Adrenal gland (tissue), 5 donors: ENCODE results near the gene S100A10.

Experiments used
- CTCF ChIP-seq, 6 experiments: fragments of 450-650 bp in 4 of 6; fragments of 200-600 bp in 2 of 6; sonication (generic) in 1 of 6; IDR thresholded peaks; 1 replicate in 5 of 6; 2 replicates in 1 of 6; pipeline versions ENCODE4 v1.5.1 to v1.8.0; 2016 to 2021; ENCODE audit warnings: antibody characterized with exemption in 6 of 6, mild to moderate bottlenecking in 2 of 6, moderate library complexity in 1 of 6
- POLR2A ChIP-seq, 2 donors: fragments of 450-650 bp; IDR thresholded peaks; one replicate each; pipeline ENCODE4 v1.6.1; 2017; ENCODE audit warnings: antibody characterized with exemption in 2 of 2, mild to moderate bottlenecking in 2 of 2, moderate library complexity in 1 of 2
- donor health status: DM: no; HTN: no; CAD: no.

GRCh38 chr1:151968791-151969399 is 24.8 kb downstream of the S100A10 start:
- no peak for TF ChIP-seq POLR2A (IDR thresholded peaks at IDR 0.05)
- no peak for TF ChIP-seq CTCF (IDR thresholded peaks at IDR 0.05)
